ENCODE measurements around the gene SP140L. TPM values are rescaled to one million over a fixed set of nuclear protein-coding genes. Genes with fewer than 3 reads are reported as not detected.

Gene SP140L
- total and polyA plus RNA-seq, 2 of the 8 experiments (the other 6 are each of a cell fraction or from before 2014, with no cell fraction given): 0.36 to 1.5 TPM

- Histone ChIP-seq H3K18ac (ENCODE audit: extremely low read depth, low read length) (no peak overlapping the region), H3K9me3 (ENCODE audit: insufficient read depth in 2 of 2, low read depth in 1 of 2, low read length in 1 of 2) (no peaks in the 10 kb centered on the region), H2BK20ac (ENCODE audit: low read length) (no peak overlapping the region), H2BK5ac (ENCODE audit: low read depth, low read length) (no peak overlapping the region), H3K79me2 (ENCODE audit: control insufficient read depth in 1 of 2, insufficient read depth in 2 of 2, low read length in 2 of 2) (no peaks in the 10 kb centered on the region), H2BK120ac (replicated peaks; ENCODE audit: low read depth, low read length) (no peak overlapping the region), H3K4ac (replicated peaks; ENCODE audit: insufficient read length, low read depth, low read length) (no peak overlapping the region), H3K4me1 (replicated peaks in 1 of 4; ENCODE audit: control insufficient read depth in 3 of 4, insufficient read depth in 4 of 4, low read length in 3 of 4) (no peaks in the 10 kb centered on the region), H3K56ac (replicated peaks; ENCODE audit: insufficient read length, low read depth, low read length) (no peak overlapping the region), H3K4me2 (ENCODE audit: insufficient read depth in 1 of 2, low read depth in 2 of 2, low read length in 2 of 2) (no peak overlapping the region), H2AK5ac (ENCODE audit: low read depth, low read length) (no peak overlapping the region), H3K27me3 (replicated peaks in 1 of 4; ENCODE audit: control insufficient read depth in 3 of 4, extremely low read depth in 1 of 4, insufficient read depth in 3 of 4, low read length in 3 of 4) (no peaks in the 10 kb centered on the region), H2AFZ (ENCODE audit: low read length) (no peak overlapping the region), H3K27ac (ENCODE audit: low read depth, low read length) (no peak overlapping the region), H3K79me1 (ENCODE audit: low read depth, low read length) (no peaks in the 10 kb centered on the region), H3K23ac (ENCODE audit: insufficient read length) (no peak overlapping the region), H4K8ac (ENCODE audit: extremely low read depth, insufficient read depth, low read length) (no peak overlapping the region), H3K14ac (ENCODE audit: insufficient read length) (no peak overlapping the region), H2BK15ac (ENCODE audit: low read length) (no peak overlapping the region), H2BK12ac (ENCODE audit: low read depth, low read length) (no peak overlapping the region), H3K9ac (replicated peaks in 1 of 4; ENCODE audit: extremely low read depth in 1 of 4, low read depth in 3 of 4, low read length in 3 of 4) (no peak overlapping the region), H3K23me2 (ENCODE audit: low read depth, low read length) (no peaks in the 10 kb centered on the region), H3K4me3 (ENCODE audit: extremely low read depth in 1 of 4, insufficient read depth in 2 of 4, low read depth in 3 of 4, low read length in 4 of 4) (no peak overlapping the region), H4K5ac (ENCODE audit: insufficient read length, low read depth, low read length) (no peak overlapping the region), H4K91ac (replicated peaks; ENCODE audit: insufficient read length, low read length) (no peak overlapping the region), H4K20me1 (replicated peaks in 1 of 2; ENCODE audit: control insufficient read depth in 1 of 2, insufficient read depth in 2 of 2, low read length in 2 of 2) (no peaks in the 10 kb centered on the region), H3K36me3 (ENCODE audit: control insufficient read depth in 2 of 4, insufficient read depth in 4 of 4, low read length in 3 of 4) (no peaks in the 10 kb centered on the region)
- CTCF ChIA-PET (ENCODE audit: partially characterized antibody): interaction anchor here (0.6 to 0.7 kb wide), 2 partner anchors 285 to 1349 kb away, joined by 3 to 4 read pairs; no protein-coding TSS in a partner anchor
- POLR2A ChIA-PET (ENCODE audit: partially characterized antibody): no interaction called here
- WGBS, 2 experiments (ENCODE audit: extremely low coverage in 1 of 2, insufficient coverage in 1 of 2, insufficient read length in 1 of 2, insufficient replicate concordance in 2 of 2, low coverage in 1 of 2, low lambda C conversion rate in 2 of 2, missing lambda C conversion rate in 1 of 2): 93% methylated on average over 2 of the region's 2 CpGs; no CpG with 5 or more reads in 1 of the 2 experiments
- no peak for DNase-seq (ENCODE audit: low read depth in 1 of 2, low spot score in 2 of 2)
- no peak for FAIRE-seq
- TF ChIP-seq SP2 (IDR thresholded peaks at IDR 0.05; ENCODE audit: low read length) (no peak), KDM4A (IDR thresholded peaks at IDR 0.05; ENCODE audit: low read depth, low read length, severe bottlenecking) (no peak), CBX8 (IDR thresholded peaks at IDR 0.05; ENCODE audit: borderline replicate concordance, low read depth, low read length) (no peak), TAF1 (IDR thresholded peaks at IDR 0.05; ENCODE audit: low read depth, low read length) (no peak), CEBPB (IDR thresholded peaks at IDR 0.05; ENCODE audit: low read depth, low read length) (no peak), POU5F1 (IDR thresholded peaks at IDR 0.05; ENCODE audit: low read depth, low read length) (no peak), JUND (IDR thresholded peaks at IDR 0.05; ENCODE audit: low read length) (no peak), HDAC2 (IDR thresholded peaks at IDR 0.05; ENCODE audit: borderline replicate concordance in 1 of 2, low read depth in 2 of 2, low read length in 2 of 2) (no peak), CTBP2 (IDR thresholded peaks at IDR 0.05; ENCODE audit: borderline replicate concordance, insufficient read depth, insufficient read length, low read length) (no peak), SP1 (IDR thresholded peaks at IDR 0.05; ENCODE audit: low read depth, low read length) (no peak), NANOG (IDR thresholded peaks at IDR 0.05; ENCODE audit: insufficient read depth, low read depth, low read length, poor library complexity, severe bottlenecking) (no peak), TEAD4 (IDR thresholded peaks at IDR 0.05; ENCODE audit: low read depth, low read length) (no peak), RAD21 (IDR thresholded peaks at IDR 0.05 in 1 of 2, conservative IDR thresholded peaks at IDR 0.05 in 1 of 2; ENCODE audit: low read depth in 2 of 2, low read length in 2 of 2) (no peak), CBX5 (IDR thresholded peaks at IDR 0.05; ENCODE audit: low read depth, low read length) (no peak)
Measured at GRCh38 chr2:230394301-230394700, 67.3 kb downstream of the SP140L start.

Measured in H1 (cell line).